OCI-M1 (cell line): ENCODE results near the gene HKDC1.
"Not testable (repeated sequence)": the region's sequence is repeated elsewhere in the genome, so short reads cannot be mapped to it uniquely, and the experiment has no call there.

Source experiments
- DNase-seq: peaks from one replicate; lab custom pipeline; 2025; lab: John Stamatoyannopoulos, UW

Gene HKDC1

GRCh38 chr10:69278446-69278963 is 58.4 kb downstream of the HKDC1 start, which contains the start of gene HK1:
Gene HK1, plus strand, starts transcription at chr10:69278496.
- no peak for DNase-seq

- DNase-seq = no peak
Observed at GRCh38 chr10:69279110-69279509, 59.0 kb downstream of the HKDC1 start.

DNA sequence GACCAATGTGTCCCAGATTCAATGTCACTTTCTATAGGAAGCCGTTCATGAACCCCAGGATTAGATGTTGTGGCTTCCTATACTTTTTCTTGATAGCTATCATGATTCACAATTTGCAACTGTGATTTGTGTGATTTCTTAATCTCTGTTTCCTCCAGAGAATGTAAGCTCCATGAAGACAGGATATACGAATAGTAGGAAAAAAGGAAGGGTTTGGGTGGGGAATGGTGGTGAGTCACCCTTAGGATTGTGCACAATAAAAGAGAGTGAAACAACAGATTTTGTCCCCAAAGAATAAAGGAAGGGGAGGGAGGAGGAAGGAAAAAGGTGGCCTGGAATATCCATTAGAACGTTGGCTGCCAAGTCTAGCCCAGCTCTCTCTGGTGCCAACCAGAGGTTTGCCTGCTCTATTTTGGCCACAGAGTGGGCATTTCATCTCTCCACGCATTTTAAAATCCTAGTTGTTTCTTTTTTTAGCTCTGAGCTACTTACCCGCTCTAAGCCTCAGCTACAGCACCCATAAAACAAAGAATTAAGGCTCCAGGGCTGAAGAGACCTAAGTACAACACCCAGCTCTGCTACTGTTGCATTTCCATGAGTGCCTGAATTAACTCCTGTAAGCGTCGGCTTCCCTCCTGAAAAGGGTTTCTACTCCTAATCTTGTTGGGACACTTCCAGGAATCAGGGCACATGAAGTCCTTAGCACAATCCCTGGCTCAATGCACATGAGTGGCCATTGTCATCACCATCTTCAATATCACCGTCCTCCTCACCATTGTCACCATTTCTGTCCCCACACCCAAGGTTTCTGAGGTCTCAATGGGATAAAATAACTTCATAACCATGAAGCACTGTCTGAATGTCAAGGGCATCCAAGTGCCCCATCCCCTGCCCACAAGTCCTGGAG is 61.6 kb downstream of the HKDC1 start:
- DNase-seq = no peak

- DNase-seq = not testable (repeated sequence)
Observed at GRCh38 chr10:69284402-69284801, 64.3 kb downstream of the HKDC1 start.

- DNase-seq = no peak
Observed at GRCh38 chr10:69285699-69286098, 65.6 kb downstream of the HKDC1 start.

DNA sequence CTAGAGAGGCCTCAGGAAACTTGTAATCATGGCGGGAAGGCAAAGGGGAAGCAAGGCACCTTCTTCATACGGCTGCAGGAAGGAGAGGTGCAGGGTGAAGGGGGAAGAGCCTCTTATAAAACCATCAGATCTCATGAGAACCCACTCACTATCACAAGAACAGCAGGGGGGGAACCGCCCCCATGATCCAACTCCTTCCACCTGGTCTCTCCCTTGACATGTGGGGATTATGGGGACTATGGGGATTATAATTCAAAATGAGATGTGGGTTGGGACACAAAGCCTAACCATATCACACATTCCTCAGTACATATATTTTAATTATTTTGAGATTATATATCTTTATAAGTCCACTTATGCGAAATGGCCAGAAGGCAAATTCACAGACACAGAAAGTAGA is 67.0 kb downstream of the HKDC1 start:
- DNase-seq = no peak

DNA sequence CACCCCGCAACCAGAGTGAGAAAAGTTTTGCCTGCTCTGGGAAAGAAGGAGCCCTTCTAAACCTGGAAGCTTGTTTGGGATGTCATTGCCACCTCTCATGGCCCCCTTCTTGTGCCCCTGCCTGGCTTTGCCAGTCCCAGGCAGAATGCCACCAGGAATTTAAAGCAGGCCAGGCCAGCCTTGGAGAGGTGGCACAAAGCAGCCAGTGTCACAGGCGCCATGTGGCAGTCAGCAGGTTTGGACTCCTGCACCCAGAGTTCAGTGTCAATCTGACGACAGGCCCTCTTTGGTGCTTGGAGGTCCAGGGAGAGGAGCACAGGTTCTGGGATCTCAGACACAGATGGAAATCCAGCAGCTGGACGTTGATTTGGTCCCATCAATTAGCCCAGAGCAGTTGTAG is 70.9 kb downstream of the HKDC1 start:
- no peak for DNase-seq

DNA sequence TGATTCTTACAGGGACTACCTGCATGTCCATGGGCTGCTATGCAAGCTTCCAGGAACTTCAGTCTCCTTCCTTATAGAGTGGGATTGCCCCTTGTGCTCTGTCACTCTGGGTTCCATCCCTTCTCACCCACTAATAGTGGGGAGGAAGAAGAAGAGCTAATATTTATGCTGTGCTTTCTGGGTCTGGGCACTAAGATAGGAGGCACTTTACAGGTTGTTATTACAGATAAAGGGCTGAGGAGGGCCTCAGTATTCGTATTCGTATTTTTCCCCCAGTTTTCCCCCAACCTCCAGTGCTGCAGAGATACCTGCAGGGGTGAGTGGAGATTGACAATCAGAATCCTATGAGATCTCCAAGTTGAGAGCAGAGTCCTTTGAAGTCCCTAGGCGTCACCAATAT is 72.3 kb downstream of the HKDC1 start:
- DNase-seq = no peak

- no peak for DNase-seq
Observed at GRCh38 chr10:69295027-69295636, 75.0 kb downstream of the HKDC1 start.

- no peak for DNase-seq
Observed at GRCh38 chr10:69303632-69304051, 83.5 kb downstream of the HKDC1 start.

- no peak for DNase-seq
Observed at GRCh38 chr10:69306421-69306820, 86.3 kb downstream of the HKDC1 start.

DNA sequence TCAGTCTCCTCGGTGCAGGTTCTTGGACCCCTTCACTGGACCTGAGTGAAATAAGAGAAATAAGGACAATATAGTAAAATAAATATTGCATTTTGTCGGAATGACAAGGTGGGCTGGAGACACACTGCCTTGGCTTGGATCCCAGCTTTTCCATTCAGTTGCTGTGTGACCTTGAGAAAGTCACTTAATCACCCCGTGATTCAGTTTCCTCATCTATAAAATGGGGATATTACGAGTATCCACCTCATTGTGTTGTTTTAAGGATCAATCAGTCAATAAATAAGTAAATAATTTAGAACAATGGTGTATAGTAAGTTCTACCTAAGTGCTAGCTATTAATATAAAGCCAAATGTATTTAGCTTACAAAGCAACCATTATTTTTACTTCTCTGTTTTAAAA is 87.3 kb downstream of the HKDC1 start:
- no peak for DNase-seq

DNA sequence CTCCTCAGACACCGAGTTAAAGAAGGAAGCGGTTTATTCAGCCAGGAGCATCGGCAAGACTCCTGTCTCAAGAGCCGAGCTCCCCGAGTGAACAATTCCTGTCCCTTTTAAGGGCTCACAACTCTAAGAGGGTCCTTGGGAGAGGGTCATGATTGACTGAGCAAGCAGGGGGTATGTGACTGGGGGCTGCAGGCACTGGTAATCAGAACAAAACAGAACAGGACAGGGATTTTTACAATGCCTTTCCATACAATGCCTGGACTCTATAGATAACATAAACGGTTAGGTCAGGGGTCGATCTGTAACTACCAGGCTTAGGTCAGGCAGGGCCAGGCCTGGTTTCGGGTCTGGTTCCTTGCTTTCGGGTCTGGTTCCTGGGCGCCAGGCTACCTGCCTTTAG is 88.2 kb downstream of the HKDC1 start:
- DNase-seq = peak; percentile 52

DNA sequence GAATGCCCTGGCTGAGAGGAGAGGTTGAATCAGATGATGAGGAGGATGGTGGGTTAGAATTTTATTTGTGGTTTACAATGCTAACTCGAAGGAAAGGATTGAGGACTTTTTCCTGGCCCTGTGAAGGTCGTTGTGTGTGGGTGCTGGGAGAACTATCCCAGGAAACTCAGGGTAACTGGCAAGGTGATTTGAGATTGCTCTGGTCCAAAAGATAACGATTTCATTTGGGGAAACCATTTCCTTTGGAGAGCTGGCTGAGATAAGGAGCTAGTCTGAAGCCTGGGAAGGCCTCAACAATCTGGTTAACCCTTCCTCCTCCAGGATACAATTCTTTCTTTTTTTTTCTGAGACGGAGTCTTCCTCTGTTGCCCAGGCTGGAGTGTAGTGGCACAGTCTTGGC is 91.2 kb downstream of the HKDC1 start:
- no peak for DNase-seq

GRCh38 chr10:69312528-69312927 is 92.4 kb downstream of the HKDC1 start:
- DNase-seq = peak; percentile 34

GRCh38 chr10:69315100-69315542 is 95.0 kb downstream of the HKDC1 start:
- no peak for DNase-seq

DNA sequence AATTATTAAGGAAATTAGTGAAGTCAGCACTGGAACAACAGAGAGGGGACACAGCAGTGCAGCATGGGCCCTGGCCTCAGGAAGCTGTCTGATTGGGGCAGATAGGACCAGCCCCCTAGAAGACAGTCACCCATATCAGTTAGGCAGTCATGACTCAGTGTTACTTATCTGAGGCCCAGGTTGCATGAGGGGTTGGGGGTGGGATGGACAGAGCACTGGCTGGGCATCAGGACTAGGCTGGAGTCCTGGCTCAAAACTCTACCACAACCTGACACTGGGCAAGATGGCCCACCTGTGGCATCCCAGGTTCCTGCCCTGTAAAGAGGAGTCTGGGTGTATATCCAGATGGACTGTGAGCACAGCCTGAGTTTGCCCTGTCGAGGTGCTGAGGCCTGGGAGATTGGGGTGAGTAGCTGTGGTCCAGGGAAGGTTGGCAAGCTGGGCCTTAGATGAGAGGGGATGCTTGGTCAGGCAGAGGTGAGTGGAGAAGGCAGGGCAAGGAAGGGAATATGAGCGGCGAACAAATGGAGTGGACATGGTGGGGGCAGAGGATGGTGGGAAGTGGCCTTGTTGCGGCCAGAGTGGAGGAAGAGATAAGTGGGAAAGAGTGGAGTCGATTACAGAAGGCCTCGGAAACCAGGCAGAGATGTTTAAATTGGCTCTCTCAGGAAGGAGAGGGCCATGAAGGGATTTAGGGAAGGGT is 95.6 kb downstream of the HKDC1 start:
- peak; percentile 94 for DNase-seq

DNA sequence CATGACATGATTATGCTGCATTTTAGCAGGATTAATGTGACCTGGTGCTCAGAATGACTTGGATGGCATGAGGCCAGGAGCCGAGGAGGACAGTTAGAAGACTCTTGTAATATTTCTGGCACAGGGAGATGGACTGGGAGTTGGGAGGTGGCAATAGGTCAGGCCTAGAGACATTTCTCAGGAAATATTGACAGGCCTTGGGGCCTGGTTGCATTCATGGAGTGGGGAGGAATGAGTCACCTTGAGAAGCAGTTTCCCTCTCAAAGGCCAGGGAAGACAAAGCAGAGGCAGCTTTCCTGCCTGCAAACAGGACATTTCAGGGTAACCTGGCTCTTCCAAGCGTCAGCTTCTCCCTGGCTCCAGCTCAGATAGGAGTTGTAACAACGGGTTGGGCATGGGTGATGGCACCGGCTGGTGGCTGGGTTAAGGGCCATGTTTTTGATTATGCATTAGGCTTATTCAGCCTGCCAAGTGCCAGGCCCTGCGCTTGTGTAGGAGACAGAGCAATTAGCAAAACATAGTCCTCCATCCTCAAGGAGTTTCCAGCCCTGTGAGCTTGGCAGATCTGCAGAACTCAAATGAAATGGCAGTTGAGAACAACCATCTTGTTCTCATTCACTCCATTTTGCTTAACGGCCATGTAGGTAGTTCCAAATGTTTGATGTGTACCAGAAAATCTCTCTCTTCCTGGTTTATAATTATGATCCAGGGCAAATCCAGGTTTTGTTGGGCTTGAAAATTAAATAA is 96.4 kb downstream of the HKDC1 start:
- no peak for DNase-seq
